ENCODE measurements around the gene B9D1. TPM values are rescaled to one million over a fixed set of nuclear protein-coding genes. Genes with fewer than 3 reads are reported as not detected.

Gene B9D1
- total and polyA plus RNA-seq, 3 donors from 2014 or later, result 42.1 to 132 (median 59.9) TPM

GRCh38 chr17:19306160-19307111, 56.1 kb downstream of the B9D1 start:
- intact Hi-C loops (cut with DNase I; ENCODE audit: low total_unique reads), result no loop called here
- H3K4me1 ChIP-seq, result peaks cover 33% of the 10 kb centered on the region

GRCh38 chr17:19305761-19306159, 56.8 kb downstream of the B9D1 start:
- no peaks in the 10 kb centered on the region for H3K9me3 ChIP-seq
- no peak overlapping the region for H3K27ac ChIP-seq
- 84 to 95% methylated on average over 5 of the region's 5 CpGs for WGBS, 2 donors
- intact Hi-C loops (cut with DNase I; ENCODE audit: low total_unique reads), result no loop called here
- no peaks in the 10 kb centered on the region for H3K27me3 ChIP-seq
- no peak for TF ChIP-seq CTCF (IDR thresholded peaks at IDR 0.05)
- TF ChIP-seq POLR2A (IDR thresholded peaks at IDR 0.05), result no peak
- no peaks in the 10 kb centered on the region for H3K36me3 ChIP-seq (ENCODE audit: low read depth, missing control alignments)
- no peak overlapping the region for H3K4me3 ChIP-seq
- DNase-seq, result no peak
- H3K4me1 ChIP-seq, result peaks cover 33% of the 10 kb centered on the region

More at GRCh38 chr17:19306160-19307111, 56.1 kb downstream of the B9D1 start:
- Histone ChIP-seq H3K27ac (no peak overlapping the region), H3K4me3 (no peak overlapping the region), H3K27me3 (no peaks in the 10 kb centered on the region), H3K9me3 (no peaks in the 10 kb centered on the region), H3K36me3 (ENCODE audit: low read depth, missing control alignments) (no peaks in the 10 kb centered on the region)
- TF ChIP-seq POLR2A (IDR thresholded peaks at IDR 0.05) (no peak), CTCF (IDR thresholded peaks at IDR 0.05) (no peak)
- WGBS, 2 donors, result 78 to 95% methylated on average over 8 to 10 of the region's 10 CpGs
- peak; percentile 77 for DNase-seq

DNA sequence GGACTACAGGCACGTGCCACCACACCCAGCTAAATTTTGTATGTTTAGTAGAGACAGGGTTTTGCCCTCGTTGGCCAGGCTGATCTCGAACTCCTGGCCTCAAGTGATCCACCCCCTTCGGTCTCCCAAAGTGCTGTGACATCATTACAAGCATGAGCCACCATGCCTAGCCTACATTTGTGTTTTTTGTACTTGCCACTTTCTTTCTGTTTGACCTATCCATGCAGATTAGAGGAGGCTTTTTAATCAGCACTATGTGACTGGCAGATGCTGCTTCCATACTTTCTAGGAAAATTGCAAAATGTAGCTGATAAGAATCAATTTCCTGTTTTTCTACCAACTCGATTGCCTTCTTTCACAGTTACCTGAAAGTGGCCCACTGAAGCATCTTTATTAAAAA, 57.3 kb downstream of the B9D1 start:
- Histone ChIP-seq H3K4me1 (peaks cover 33% of the 10 kb centered on the region), H3K27me3 (no peaks in the 10 kb centered on the region), H3K36me3 (ENCODE audit: low read depth, missing control alignments) (no peaks in the 10 kb centered on the region), H3K27ac (no peak overlapping the region), H3K4me3 (no peak overlapping the region), H3K9me3 (no peaks in the 10 kb centered on the region)
- intact Hi-C loops (cut with DNase I; ENCODE audit: low total_unique reads), result no loop called here
- DNase-seq, result no peak
- WGBS, 2 donors, result 90 to 91% methylated on average over 5 of the region's 5 CpGs
- TF ChIP-seq POLR2A (IDR thresholded peaks at IDR 0.05) (no peak), CTCF (IDR thresholded peaks at IDR 0.05) (no peak)

DNA sequence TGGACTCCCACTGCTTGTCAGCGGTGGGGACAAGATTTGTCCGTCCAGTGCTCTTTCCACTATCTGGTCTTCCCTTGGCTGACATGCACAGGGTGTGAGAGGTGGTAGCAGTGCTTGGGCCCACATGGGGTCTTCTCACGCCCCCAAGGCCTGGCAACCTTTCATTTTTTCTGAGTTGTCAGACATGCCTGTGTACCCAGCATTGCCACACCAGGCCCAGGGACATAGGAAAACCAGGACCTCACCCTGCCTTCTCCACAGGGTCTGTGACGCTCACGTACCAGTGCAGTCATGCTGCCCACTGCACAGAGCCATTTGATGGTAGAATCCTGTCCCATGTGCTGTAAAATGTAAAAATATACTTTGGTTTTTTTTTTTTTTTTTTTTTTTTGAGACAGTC, 57.8 kb downstream of the B9D1 start:
- intact Hi-C loops (cut with DNase I; ENCODE audit: low total_unique reads), result no loop called here
- no peak overlapping the region for H3K4me3 ChIP-seq
- WGBS, 2 donors, result 88 to 97% methylated on average over 5 of the region's 5 CpGs
- no peak overlapping the region for H3K27ac ChIP-seq
- H3K36me3 ChIP-seq (ENCODE audit: low read depth, missing control alignments), result no peaks in the 10 kb centered on the region
- DNase-seq, result no peak
- H3K4me1 ChIP-seq, result peaks cover 33% of the 10 kb centered on the region
- H3K27me3 ChIP-seq, result no peaks in the 10 kb centered on the region
- H3K9me3 ChIP-seq, result no peaks in the 10 kb centered on the region
- TF ChIP-seq POLR2A (IDR thresholded peaks at IDR 0.05), result no peak

GRCh38 chr17:19304209-19304608, 58.3 kb downstream of the B9D1 start:
- TF ChIP-seq POLR2A (IDR thresholded peaks at IDR 0.05) (no peak), CTCF (IDR thresholded peaks at IDR 0.05) (no peak)
- WGBS, 2 donors, result 64 to 66% methylated on average over 7 of the region's 7 CpGs
- Histone ChIP-seq H3K4me1 (peaks cover 33% of the 10 kb centered on the region), H3K27ac (no peak overlapping the region), H3K27me3 (no peaks in the 10 kb centered on the region), H3K4me3 (no peak overlapping the region), H3K36me3 (ENCODE audit: low read depth, missing control alignments) (no peaks in the 10 kb centered on the region), H3K9me3 (no peaks in the 10 kb centered on the region)
- intact Hi-C loops (cut with DNase I; ENCODE audit: low total_unique reads), result no loop called here
- DNase-seq, result peak; percentile 33

Measured in testis (tissue), 3 donors.